Frontal cortex (tissue), 4 donors: Measurements from ENCODE around the gene RAPGEF5. TPM values are rescaled to one million over a fixed set of nuclear protein-coding genes. Genes with fewer than 3 reads are reported as not detected.

Experiments
- DNase-seq, 2 donors: peaks; one replicate each; pipeline ENCODE4 v3.0.0; 2012; ENCODE audit warnings: low spot score in 2 of 2
- FAIRE-seq: peaks from 2 replicates; lab custom pipeline; 2012; peaks lifted over from hg19 to GRCh38; lab: Jason Lieb, UNC
- total RNA-seq: library from RNA; depleted of rRNA; stranded (reverse); fragments of >200 nt; gene quantifications from one replicate; pipeline ENCODE4 v1.2.3, GENCODE V29; 2014
- donor health status: control.
- donor health status: control.
- donor health status: control.

RAPGEF5 gene
- total RNA-seq, 1 donor from 2014 or later, result 90.9 TPM

DNA sequence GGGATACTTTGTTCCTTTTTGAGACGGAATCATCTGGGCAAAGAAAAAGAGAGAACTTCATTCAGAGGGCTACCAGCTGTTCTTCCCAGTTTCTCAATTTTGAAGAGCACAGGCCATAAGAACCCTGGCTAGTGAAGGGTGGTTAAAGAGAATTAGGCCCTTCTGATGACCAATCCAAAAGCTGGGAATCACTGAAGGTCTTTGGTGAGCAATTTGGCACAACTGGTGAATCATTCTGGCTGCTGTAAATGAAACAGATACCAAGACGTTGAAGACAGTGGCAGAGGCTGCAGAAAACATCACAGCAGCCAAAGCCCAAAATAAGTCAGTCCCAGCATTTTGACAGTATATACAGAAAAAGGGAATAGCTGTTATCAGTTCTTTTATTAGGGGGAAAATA is 5.1 kb downstream of the RAPGEF5 start:
- FAIRE-seq (no peak), DNase-seq (no peak)

DNA sequence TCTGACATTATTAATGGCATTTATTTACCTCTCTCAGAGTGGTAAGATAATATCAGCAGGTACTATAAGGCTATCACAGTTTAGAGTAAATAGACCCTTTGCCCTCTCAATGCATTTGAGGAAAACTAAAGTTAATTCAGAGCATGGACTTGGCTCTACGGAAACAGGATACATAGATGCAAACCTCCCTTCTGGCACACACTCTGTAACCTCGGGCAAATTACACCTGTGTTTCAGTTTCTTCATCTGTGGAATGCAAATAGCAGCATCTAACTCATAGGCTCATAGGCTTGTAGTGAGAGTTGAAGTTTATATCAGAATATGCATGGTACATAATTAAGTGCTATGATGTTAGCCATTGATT is 5.6 kb downstream of the RAPGEF5 start:
- no peak for DNase-seq
- no peak for FAIRE-seq

DNA sequence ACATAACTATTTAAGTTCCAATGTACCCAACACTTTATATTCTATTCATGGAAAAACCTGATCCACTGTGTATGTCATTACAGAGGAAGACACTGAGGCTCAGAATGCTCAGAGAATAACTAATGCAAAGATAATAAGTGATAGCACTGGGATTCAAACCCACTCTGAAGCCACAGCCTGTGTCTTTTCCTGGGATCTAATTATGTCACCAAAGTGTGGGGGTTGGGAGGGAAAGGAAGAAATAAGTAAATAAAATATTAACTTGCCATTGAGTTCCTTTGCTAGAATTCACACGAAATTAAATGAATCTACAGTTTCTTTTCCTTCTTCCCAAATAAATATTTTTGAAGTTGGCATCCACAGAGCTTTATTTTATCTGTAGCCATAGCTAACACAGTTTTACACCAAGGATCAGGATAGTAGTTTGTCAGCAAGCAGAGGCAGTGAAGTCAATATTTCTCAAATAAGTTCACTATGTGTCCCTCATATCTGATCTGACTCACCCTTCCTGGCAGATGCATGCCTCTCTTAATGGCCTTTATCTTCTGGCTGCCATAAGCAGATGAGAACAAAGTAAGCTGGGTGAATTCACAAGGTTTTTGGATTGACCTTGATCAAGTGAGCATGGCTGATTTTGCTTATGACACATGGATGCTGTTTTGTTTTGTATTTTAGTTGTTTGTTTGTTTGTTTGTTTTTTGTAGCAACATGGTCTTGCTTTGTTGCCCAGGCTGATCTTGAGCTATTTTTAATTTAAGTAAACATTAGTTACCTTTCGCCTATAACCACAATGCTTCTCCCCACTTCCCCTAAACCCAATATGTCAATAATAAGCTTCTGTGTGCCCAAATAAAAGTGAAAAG is 6.3 kb downstream of the RAPGEF5 start:
- DNase-seq (no peak), FAIRE-seq (no peak)

DNA sequence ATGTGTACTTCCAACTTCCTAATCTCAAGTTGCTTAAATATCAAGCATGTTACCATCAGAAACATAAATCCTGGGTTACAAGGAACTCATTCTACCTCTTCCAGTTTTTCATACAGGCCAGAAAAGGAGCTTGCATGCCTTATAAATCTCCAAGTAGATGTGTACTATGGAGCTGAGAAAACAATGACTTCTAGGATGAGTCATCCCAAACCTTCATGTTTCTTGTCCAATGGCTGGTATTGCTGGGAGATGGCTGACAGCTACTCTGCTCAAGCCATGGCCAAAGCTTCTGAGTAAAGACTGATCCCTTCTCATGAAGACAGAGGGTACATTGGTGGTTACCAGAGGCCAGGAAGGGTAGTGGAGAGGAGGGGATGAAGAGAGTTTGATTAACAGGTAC is 8.6 kb downstream of the RAPGEF5 start:
- FAIRE-seq, result no peak
- DNase-seq, result no peak

DNA sequence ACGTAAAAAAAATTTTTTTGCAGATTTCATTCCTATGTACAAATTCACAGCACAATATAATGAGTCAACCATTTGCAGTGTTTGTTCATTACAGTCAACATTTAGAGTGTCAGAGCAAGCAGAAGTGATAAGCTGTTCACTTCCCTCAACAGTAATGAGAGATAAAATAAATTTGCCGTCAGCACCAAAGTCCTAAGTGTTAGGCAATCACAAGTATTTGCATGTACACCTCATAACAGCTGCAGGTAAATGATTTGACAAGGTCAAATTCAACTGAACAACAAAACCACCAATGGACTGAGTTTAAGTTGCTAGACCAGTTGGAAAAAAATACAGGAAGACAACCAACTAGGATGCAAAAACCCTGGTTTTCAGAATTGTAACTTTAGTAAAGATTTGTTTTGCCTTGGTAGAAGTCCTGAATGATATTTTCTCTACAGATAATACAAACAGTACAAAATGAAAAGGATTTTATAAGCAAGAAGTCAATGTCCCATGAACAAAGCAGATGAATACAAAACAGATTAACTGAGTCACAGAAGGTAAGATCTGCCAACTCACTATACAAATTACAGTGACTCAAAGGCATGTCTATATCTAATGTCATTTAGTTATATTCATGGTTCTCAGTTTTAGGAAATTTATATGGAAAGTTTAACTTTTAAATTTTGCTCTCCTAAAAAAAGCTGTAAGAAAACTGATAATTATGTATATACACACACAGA is 10.4 kb downstream of the RAPGEF5 start:
- FAIRE-seq (no peak), DNase-seq (no peak)

DNA sequence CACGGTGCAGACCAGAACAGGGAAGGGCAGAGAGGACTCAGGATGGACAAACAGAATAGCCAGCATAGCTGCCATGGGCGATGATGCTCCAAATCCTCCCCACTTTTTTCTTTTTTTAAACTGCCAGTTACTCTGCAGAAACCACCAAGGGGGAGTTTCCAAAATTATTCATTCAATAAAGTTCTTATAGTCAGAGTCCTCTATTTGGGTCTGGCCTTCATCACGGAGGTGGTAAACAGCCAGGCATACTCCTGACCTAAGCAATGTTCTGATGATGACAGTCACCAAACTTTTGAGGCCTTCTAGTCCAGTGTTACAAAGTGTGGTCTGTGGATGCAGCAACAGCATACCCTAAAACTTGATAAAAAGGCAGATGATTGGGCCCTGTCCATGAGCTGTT is 12.3 kb downstream of the RAPGEF5 start:
- no peak for DNase-seq
- no peak for FAIRE-seq

DNA sequence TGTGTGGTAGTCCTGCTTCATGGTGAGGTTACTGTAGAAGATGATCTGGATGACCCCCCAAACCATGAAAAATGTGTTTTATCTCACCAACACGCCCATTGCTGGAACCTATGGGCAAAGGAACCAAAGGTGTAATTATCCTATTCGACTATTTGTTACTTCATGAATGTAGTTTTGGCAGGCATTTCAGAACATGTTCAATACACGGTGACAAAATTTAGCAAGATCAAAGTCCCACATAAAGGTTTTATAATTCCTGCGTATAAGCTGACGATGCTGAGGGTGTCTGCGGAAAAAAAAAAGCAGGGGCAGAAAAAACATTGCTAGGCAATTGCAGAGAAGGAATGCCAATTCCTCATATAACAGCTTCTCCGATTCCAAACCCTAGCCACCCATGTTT is 13.3 kb downstream of the RAPGEF5 start:
- FAIRE-seq (no peak), DNase-seq (no peak)

DNA sequence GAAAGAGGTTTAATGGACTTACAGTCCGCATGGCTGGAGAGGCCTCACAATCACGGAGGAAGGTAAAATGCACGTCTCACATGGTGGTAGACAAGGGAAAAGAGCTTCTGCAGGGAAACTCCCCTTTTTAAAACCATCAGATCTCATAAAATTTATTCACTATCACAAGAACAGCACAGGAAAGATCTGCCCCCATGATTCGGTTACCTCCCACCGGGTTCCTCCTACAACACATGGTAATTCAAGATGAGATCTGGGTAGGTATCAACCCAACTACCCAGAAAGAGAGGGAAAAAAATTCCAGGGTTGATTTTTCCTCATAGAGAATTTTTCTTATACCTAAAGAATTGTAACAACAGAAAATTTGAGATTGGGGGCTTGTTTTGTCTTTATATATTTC is 13.9 kb downstream of the RAPGEF5 start:
- no peak for FAIRE-seq
- DNase-seq, result no peak

DNA sequence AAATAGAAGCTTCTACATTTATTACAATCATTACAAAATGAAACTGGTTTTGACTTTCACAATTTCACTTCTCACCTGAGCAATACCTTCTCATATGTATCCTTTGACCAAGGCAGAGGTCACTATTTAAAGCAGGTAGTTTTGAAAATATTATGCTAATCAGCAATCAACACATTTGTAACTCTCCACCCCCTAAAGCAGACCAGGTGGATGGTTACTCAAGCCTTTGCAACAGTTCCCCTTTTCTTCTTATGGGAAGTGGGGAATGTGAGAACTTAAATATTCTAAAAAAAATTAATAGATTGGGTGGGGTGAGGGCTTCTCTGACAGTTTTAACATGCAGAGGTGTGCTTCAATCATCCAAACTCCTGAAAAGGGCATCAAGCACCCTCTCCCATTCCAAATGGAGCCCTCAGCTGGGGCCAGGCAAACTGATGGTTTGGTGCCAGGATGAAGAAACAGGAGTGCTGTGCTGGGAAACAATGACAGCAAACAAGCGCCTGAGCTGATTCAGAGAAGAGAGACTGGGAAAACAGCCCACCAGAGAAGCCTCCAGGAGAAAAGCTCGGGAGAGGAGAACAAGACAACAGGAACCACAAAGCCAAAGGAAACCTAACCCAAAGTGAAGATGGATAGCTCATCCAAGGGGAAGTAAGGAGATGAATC is 17.1 kb downstream of the RAPGEF5 start:
- no peak for FAIRE-seq
- no peak for DNase-seq

DNA sequence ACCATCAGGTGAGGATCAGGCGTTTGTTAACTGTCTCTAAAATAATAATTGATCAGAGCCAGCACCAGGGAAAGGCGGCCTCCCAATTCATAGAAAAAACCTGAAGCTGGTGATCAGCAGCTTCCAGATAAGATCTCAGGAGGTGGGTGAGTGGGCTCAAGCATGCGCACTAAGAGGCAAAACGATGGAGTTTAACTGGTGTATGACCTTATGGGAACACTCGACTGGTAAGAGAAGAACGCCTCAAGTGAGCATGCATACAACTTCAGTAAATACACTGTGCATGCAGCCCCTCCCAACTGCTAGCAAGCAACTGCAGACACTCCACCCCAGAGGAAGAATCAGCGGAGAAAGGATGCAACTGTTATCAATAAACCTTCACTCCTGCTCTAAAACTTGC is 18.1 kb downstream of the RAPGEF5 start:
- DNase-seq (no peak), FAIRE-seq (no peak)

DNA sequence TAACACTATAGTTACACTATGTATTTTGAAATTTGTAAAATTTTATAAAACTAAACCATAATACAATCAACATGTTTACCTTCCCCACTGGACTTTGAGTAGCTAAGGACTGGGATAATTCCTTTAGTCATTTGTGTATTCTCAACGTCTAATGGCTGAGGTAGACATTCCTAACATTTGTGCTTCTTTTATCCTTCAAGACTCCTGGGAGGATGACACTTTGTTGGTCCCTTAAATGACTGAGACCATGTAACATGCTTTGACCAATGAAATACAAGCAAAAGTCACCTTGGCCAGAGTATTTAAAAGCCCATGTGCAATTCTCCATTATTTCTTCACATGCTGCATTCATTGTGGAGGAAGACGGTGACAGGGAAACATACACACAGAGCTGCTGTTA is 18.5 kb downstream of the RAPGEF5 start:
- DNase-seq (no peak), FAIRE-seq (no peak)

DNA sequence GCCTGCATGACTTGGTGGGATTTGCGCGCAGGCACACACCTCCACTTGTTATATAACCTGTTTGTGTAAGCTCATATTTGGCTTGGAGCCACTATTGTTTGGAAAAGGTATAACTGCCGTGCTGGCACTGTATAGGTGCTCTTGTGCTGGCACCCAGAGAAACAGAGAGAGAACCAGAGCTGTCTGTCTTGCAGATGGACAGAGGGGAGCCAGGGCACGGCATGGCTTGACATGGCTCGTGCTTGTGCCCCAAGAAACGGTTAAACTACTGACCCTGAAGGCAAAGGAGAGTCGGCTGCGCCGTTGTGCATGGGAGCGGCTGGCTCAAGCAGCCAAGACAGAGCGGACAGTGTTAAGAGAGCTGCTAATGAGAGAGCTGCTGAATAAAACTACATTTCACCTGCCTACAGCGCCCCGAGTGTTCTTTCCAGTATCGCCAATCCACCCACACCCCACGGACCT is 23.2 kb downstream of the RAPGEF5 start:
- DNase-seq (no peak), FAIRE-seq (no peak)

DNA sequence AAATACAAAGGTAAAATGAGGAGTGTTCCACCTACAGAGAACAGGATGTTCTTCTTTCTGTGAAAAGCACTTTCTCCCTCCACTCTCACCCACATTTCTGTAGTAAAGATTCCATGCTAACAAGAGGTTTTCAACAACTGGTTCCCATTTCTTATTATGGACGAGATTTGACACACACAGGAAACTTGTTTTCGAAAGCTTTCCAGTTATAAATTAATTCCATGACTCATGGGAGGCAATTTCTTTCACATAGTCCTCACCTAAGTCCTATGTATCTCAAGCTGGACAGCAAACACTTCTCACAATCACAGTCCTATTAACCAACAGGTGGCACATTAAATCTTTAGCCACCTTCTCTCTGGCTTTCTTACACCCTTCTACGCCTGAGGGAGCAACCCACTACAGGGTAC is 24.5 kb downstream of the RAPGEF5 start:
- no peak for FAIRE-seq
- DNase-seq, result no peak

DNA sequence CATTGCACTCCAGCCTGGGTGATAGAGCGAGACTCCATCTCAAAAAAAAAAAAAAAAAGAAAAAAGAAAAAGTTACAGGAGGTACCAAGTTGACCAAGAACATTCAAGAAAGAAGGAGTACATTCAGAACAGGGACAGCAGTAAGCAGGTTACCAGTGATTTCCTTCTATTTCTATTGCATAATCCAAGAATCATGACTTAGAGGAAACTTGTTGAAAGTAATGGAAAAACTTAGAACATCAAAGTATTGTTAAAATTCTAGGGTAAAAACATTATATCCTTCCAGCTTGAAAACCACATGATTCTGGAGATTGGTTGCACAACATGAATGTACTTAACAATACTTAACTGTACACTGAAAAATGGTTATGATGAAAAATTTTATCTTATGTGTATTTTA is 25.2 kb downstream of the RAPGEF5 start:
- DNase-seq (no peak), FAIRE-seq (no peak)

DNA sequence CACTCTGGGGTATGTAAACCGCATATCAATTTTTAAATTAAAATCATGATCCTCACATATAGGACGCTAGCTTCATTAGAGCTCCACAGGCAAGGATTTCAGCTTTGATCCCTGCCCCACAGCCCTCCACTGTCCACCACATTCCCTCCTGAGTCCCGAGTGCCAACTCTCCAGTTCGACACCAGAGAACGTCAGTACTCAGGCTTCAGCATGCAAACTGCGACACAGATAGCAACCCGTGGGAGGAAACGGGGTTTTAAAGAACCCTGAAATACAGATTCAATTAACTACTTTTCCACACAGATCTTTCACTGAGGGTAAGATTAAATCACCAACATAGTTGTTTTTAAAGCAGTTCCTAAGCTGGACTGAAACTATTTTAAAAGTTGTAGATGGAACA is 26.1 kb downstream of the RAPGEF5 start:
- FAIRE-seq, result no peak
- no peak for DNase-seq

DNA sequence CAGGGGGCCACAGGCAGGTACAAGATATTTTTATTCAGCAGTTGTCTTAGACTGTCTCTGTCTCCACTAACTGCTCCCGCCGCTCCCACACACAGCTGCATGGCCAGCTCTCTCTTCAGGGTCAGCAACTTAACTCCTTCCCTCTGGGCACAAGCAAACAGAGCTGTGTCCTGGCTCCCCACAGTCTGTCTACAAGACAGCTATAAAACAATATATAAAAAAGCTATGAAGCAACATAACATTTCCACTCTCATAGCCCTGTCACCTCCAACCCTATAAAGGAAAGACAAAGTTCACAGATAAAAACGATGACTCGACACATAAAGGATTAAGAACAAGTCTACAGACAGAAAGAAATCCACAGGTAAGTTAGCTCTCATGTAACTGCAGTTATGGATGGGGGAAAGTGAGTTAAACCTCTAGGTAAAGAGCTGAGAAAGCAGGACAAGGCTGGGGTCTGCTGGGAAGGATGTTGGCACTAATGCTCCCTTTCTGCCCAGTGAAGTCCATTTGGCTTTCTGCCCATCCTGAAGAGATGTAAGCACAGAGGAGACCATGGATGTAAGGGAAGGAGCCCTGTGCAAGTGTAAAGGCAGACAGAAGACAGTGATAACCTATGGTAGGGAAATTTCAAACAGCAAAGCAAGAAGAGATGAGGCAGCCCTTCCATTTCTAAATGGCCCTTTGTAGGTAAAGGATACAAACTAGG is 27.0 kb downstream of the RAPGEF5 start:
- DNase-seq (no peak), FAIRE-seq (no peak)

DNA sequence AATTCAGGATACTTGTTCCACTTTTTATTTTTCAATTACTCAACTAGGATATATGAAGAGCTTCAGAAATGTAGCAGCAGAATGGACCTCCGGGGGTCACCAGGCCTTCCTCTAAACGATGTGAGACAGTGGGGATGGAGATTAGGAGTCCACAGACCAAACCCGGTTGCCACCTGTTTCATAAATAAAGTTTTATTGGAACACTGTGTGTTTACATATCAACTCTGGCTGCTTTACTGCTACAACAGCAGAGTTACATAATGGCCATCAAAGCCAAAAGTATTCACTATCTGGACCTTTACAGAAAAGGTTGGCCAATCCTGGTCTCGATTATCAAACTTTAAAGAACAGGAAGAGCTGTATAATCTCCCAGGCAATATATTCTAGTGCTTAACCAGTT is 30.8 kb downstream of the RAPGEF5 start:
- no peak for DNase-seq
- no peak for FAIRE-seq

DNA sequence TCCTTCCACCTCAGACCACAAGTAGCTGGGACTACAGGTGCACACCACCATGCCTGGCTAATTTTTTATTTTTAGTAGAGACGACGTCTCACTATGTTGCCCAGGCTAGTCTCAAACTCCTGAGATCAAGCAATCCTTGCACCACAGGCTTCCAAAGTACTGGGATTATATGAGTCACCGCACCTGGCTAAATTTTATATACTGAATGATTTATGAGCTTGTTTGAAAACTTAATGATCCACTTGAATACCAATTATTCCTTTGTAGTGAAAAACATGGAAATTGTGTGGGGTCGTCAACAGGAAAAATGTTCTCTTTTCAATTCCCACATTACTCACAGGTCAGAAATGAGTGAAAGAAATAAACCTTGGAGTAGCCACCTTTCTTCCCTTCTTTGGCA is 31.3 kb downstream of the RAPGEF5 start:
- no peak for DNase-seq
- FAIRE-seq, result no peak

DNA sequence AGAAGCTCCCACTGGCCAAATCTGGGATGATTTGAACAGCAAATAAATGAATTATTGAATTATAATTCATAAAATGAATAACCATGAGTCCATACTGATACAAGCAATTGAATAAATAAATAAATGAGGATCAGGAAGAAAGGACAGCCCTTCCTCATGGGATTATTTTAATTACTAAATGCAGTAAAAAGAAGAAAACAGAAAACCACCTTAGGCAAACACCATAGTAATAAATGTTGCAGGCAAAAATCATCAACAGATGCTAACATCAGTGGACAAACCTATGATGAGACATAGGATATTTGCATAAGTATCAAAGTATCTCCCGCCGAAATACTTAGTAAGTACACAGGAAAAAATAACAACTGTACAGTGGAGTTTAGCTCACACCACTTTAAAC is 33.2 kb downstream of the RAPGEF5 start:
- DNase-seq (no peak), FAIRE-seq (no peak)

DNA sequence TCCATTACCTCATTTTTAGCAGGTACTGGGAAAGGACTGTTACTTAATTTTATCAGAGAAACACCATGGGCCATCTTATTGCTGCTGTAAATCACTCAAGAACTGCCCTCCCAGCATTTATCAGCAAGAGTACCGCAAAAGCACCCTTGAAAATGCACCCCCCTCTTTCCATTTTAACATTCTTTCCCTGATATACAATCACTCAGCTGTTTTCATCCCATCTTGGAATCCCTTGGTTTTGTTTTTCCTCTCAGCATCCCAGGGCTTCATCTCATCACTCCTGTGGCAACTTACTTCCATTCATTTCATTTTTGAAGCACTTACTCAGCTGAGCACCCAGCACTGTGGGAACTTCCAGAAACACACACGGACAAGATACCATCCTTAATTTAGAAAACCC is 36.5 kb downstream of the RAPGEF5 start:
- FAIRE-seq, result no peak

More for the DNA sequence above, 36.5 kb downstream of the RAPGEF5 start:
- DNase-seq, result no peak
